GM12872 (cell line): ENCODE measurements around the gene MAN1A2.

Experiments
- CTCF ChIP-seq: IDR thresholded peaks from 3 replicates; pipeline ENCODE4 v1.5.1; 2011; ENCODE audit warnings: low read depth, mild to moderate bottlenecking, low read length, moderate library complexity; ENCODE audit not compliant: insufficient read depth

Gene MAN1A2

DNA sequence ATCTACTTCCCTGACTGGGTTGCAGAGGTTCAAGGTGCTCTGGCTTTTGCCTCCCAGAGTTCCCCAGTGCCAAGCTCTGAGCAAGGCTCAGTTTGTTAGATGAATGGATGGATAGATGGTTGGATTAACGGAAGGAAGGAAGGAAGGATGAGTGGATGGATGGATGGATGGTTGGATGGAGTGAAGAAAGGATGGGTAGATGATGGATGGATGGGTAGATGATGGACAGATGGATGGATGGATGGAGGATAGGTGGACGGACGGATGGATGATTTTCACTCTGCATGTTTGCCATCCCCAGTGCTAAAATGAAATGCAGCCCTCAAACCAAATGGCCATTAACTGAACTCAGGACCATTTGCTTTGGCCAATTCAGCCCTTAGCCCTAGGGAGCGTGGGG lies 211.2 kb downstream of the MAN1A2 start:
- TF ChIP-seq CTCF, result no peak
